Measurements from ENCODE around the gene KIN. TPM values are rescaled to one million over a fixed set of nuclear protein-coding genes. Genes with fewer than 3 reads are reported as not detected.
A peak's percentile ranks its signal among the peaks of the same experiment; 100 is the strongest.
"Not testable (repeated sequence)": the region's sequence is repeated elsewhere in the genome, so short reads cannot be mapped to it uniquely, and the experiment has no call there.

The KIN gene
- total RNA-seq, 1 donor from 2014 or later, result 12.9 TPM

GRCh38 chr10:7817984-7818294, 30.1 kb upstream of the KIN start:
- H3K9me3 Mint-ChIP-seq (ENCODE audit: unreplicated experiment), result peaks cover 5% of the 10 kb centered on the region
- H3K4me3 Mint-ChIP-seq (ENCODE audit: unreplicated experiment), result peak overlapping the region; percentile 100
- peaks cover 3% of the 10 kb centered on the region for H3K27me3 Mint-ChIP-seq (ENCODE audit: unreplicated experiment)
- H3K36me3 Mint-ChIP-seq (ENCODE audit: unreplicated experiment), result no peaks in the 10 kb centered on the region
- peak overlapping the region; percentile 15 for H3K27ac Mint-ChIP-seq (ENCODE audit: unreplicated experiment)
- H3K4me1 Mint-ChIP-seq (ENCODE audit: low read depth, unreplicated experiment), result peaks cover 7% of the 10 kb centered on the region
- no peak for DNase-seq
- no peak for TF ChIP-seq CTCF (IDR thresholded peaks at IDR 0.05; ENCODE audit: partially characterized antibody, unreplicated experiment)

- H3K4me3 Mint-ChIP-seq (ENCODE audit: unreplicated experiment), result peak overlapping the region; percentile 100
- H3K27ac Mint-ChIP-seq (ENCODE audit: unreplicated experiment), result no peak overlapping the region
- TF ChIP-seq CTCF (IDR thresholded peaks at IDR 0.05; ENCODE audit: partially characterized antibody, unreplicated experiment), result no peak
- H3K4me1 Mint-ChIP-seq (ENCODE audit: low read depth, unreplicated experiment), result peaks cover 7% of the 10 kb centered on the region
- no peak for DNase-seq
- no peaks in the 10 kb centered on the region for H3K36me3 Mint-ChIP-seq (ENCODE audit: unreplicated experiment)
- peaks cover 3% of the 10 kb centered on the region for H3K27me3 Mint-ChIP-seq (ENCODE audit: unreplicated experiment)
- peaks cover 5% of the 10 kb centered on the region for H3K9me3 Mint-ChIP-seq (ENCODE audit: unreplicated experiment)
Observed at GRCh38 chr10:7817576-7817975, 29.8 kb upstream of the KIN start.

GRCh38 chr10:7813481-7813880, 25.7 kb upstream of the KIN start:
- peaks cover 3% of the 10 kb centered on the region for H3K4me1 Mint-ChIP-seq (ENCODE audit: low read depth, unreplicated experiment)
- peaks cover 11% of the 10 kb centered on the region for H3K27me3 Mint-ChIP-seq (ENCODE audit: unreplicated experiment)
- H3K4me3 Mint-ChIP-seq (ENCODE audit: unreplicated experiment), result no peak overlapping the region
- H3K36me3 Mint-ChIP-seq (ENCODE audit: unreplicated experiment), result no peaks in the 10 kb centered on the region
- H3K9me3 Mint-ChIP-seq (ENCODE audit: unreplicated experiment), result no peaks in the 10 kb centered on the region
- DNase-seq, result no peak
- TF ChIP-seq CTCF (IDR thresholded peaks at IDR 0.05; ENCODE audit: partially characterized antibody, unreplicated experiment), result no peak
- no peak overlapping the region for H3K27ac Mint-ChIP-seq (ENCODE audit: unreplicated experiment)

GRCh38 chr10:7811743-7812142, 23.9 kb upstream of the KIN start:
- not testable (repeated sequence) for H3K4me1 Mint-ChIP-seq (ENCODE audit: low read depth, unreplicated experiment); H3K27ac Mint-ChIP-seq (ENCODE audit: unreplicated experiment); H3K4me3 Mint-ChIP-seq (ENCODE audit: unreplicated experiment); H3K9me3 Mint-ChIP-seq (ENCODE audit: unreplicated experiment); DNase-seq; H3K36me3 Mint-ChIP-seq (ENCODE audit: unreplicated experiment); H3K27me3 Mint-ChIP-seq (ENCODE audit: unreplicated experiment)

GRCh38 chr10:7811000-7811399, 23.2 kb upstream of the KIN start:
- no peaks in the 10 kb centered on the region for H3K9me3 Mint-ChIP-seq (ENCODE audit: unreplicated experiment)
- no peak for DNase-seq
- H3K27ac Mint-ChIP-seq (ENCODE audit: unreplicated experiment), result no peak overlapping the region
- H3K36me3 Mint-ChIP-seq (ENCODE audit: unreplicated experiment), result no peaks in the 10 kb centered on the region
- no peak for TF ChIP-seq CTCF (IDR thresholded peaks at IDR 0.05; ENCODE audit: partially characterized antibody, unreplicated experiment)
- H3K27me3 Mint-ChIP-seq (ENCODE audit: unreplicated experiment), result peaks cover 8% of the 10 kb centered on the region
- no peaks in the 10 kb centered on the region for H3K4me1 Mint-ChIP-seq (ENCODE audit: low read depth, unreplicated experiment)
- H3K4me3 Mint-ChIP-seq (ENCODE audit: unreplicated experiment), result no peak overlapping the region

- Mint-ChIP-seq H3K36me3 (ENCODE audit: unreplicated experiment) (no peaks in the 10 kb centered on the region), H3K4me1 (ENCODE audit: low read depth, unreplicated experiment) (no peaks in the 10 kb centered on the region), H3K9me3 (ENCODE audit: unreplicated experiment) (no peaks in the 10 kb centered on the region), H3K27me3 (ENCODE audit: unreplicated experiment) (peaks cover 8% of the 10 kb centered on the region), H3K4me3 (ENCODE audit: unreplicated experiment) (no peak overlapping the region), H3K27ac (ENCODE audit: unreplicated experiment) (no peak overlapping the region)
- no peak for TF ChIP-seq CTCF (IDR thresholded peaks at IDR 0.05; ENCODE audit: partially characterized antibody, unreplicated experiment)
- DNase-seq, result no peak
Observed at GRCh38 chr10:7810443-7810842, 22.6 kb upstream of the KIN start.

All from glutamatergic neuron (in vitro differentiated cells).